HG03064 (cell line): Measurements from ENCODE around the gene ROR2.

Source experiments
- ATAC-seq: cut with Tn5 transposase; IDR thresholded peaks from one replicate; pipeline ENCODE4 v1.9.1; 2021; ENCODE audit warnings: low read depth; ENCODE audit not compliant: unreplicated experiment

The ROR2 gene

GRCh38 chr9:91884153-91884552, 65.9 kb downstream of the ROR2 start:
- ATAC-seq, result no peak

GRCh38 chr9:91883503-91883902, 66.5 kb downstream of the ROR2 start:
- ATAC-seq, result no peak

- no peak for ATAC-seq
Measured at GRCh38 chr9:91882627-91883026, 67.4 kb downstream of the ROR2 start.

GRCh38 chr9:91880378-91880972, 69.6 kb downstream of the ROR2 start:
- no peak for ATAC-seq

- no peak for ATAC-seq
Measured at GRCh38 chr9:91879231-91879630, 70.8 kb downstream of the ROR2 start.

GRCh38 chr9:91873637-91874051, 76.4 kb downstream of the ROR2 start:
- no peak for ATAC-seq

GRCh38 chr9:91868732-91869391, 81.2 kb downstream of the ROR2 start:
- ATAC-seq, result no peak

- ATAC-seq, result no peak
Measured at GRCh38 chr9:91867740-91868139, 82.3 kb downstream of the ROR2 start.

GRCh38 chr9:91865041-91865440, 85.0 kb downstream of the ROR2 start:
- ATAC-seq, result no peak

GRCh38 chr9:91864380-91864779, 85.6 kb downstream of the ROR2 start:
- no peak for ATAC-seq

GRCh38 chr9:91863469-91863868, 86.6 kb downstream of the ROR2 start:
- no peak for ATAC-seq

- ATAC-seq, result no peak
Measured at GRCh38 chr9:91858213-91859030, 91.6 kb downstream of the ROR2 start.

- ATAC-seq, result no peak
Measured at GRCh38 chr9:91857291-91858212, 92.5 kb downstream of the ROR2 start.

- no peak for ATAC-seq
Measured at GRCh38 chr9:91856419-91856818, 93.6 kb downstream of the ROR2 start.

- ATAC-seq, result no peak
Measured at GRCh38 chr9:91855196-91855595, 94.8 kb downstream of the ROR2 start.

GRCh38 chr9:91852801-91853347, 97.2 kb downstream of the ROR2 start:
- ATAC-seq, result no peak

- ATAC-seq, result no peak
Measured at GRCh38 chr9:91849694-91850093, 100.3 kb downstream of the ROR2 start.

GRCh38 chr9:91848146-91848545, 101.9 kb downstream of the ROR2 start:
- no peak for ATAC-seq

GRCh38 chr9:91847581-91848091, 102.4 kb downstream of the ROR2 start:
- ATAC-seq, result no peak

- no peak for ATAC-seq
Measured at GRCh38 chr9:91845879-91846278, 104.1 kb downstream of the ROR2 start.
